Measurements from ENCODE around the gene SLC8A1.

- TF ChIP-seq POLR2A (IDR thresholded peaks at IDR 0.05) (no peak), CTCF (IDR thresholded peaks at IDR 0.05) (no peak), POLR2AphosphoS5 (IDR thresholded peaks at IDR 0.05) (no peak)
These were observed 2.4 kb upstream of the SLC8A1 start for GRCh38 chr2:40454321-40454720.
